ENCODE measurements around the gene TMEM50B.

DNA sequence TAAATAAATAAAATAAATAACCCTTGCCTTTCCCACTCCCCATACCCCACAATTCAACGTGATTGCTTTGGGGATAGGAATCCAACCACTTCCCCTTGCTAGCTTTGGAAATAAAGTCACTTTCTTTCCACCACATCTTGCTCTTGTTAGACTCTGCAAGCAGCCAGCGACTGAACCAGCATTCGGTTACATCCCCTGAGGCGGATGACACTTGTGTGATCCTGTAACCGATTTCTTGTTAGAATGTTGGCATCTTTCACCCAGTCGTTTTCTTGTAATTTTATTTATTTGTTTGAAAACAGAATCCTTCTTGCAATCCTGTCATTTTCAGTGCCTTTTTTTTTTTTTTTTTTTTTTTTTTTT lies 78.2 kb downstream of the TMEM50B start:
- TF ChIP-seq, protein P1, sequence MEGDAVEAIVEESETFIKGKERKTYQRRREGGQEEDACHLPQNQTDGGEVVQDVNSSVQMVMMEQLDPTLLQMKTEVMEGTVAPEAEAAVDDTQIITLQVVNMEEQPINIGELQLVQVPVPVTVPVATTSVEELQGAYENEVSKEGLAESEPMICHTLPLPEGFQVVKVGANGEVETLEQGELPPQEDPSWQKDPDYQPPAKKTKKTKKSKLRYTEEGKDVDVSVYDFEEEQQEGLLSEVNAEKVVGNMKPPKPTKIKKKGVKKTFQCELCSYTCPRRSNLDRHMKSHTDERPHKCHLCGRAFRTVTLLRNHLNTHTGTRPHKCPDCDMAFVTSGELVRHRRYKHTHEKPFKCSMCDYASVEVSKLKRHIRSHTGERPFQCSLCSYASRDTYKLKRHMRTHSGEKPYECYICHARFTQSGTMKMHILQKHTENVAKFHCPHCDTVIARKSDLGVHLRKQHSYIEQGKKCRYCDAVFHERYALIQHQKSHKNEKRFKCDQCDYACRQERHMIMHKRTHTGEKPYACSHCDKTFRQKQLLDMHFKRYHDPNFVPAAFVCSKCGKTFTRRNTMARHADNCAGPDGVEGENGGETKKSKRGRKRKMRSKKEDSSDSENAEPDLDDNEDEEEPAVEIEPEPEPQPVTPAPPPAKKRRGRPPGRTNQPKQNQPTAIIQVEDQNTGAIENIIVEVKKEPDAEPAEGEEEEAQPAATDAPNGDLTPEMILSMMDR (conservative IDR thresholded peaks at IDR 0.05; ENCODE audit: low read depth, low read length) = no peak
- TF ChIP-seq EZH2phosphoT487 (IDR thresholded peaks at IDR 0.05; ENCODE audit: borderline replicate concordance, low read length) (no peak), EZH2 (IDR thresholded peaks at IDR 0.05; ENCODE audit: low read length, unreplicated experiment) (no peak)

Measured in PC-3 (cell line).